ENCODE data around the gene DEPDC1B.
A peak's percentile ranks its signal among the peaks of the same experiment; 100 is the strongest.
"Not testable (repeated sequence)": the region's sequence is repeated elsewhere in the genome, so short reads cannot be mapped to it uniquely, and the experiment has no call there.

Gene DEPDC1B

GRCh38 chr5:60699609-60700415, at the start of gene DEPDC1B:
DEPDC1B (minus strand) TSS chr5:60700166; CDS start chr5:60700093, 73 bp downstream.
- peak; percentile 74 to 75 for DNase-seq (ENCODE audit: low read depth in 2 of 2)

GRCh38 chr5:60744682-60745081, 44.7 kb upstream of the DEPDC1B start:
- DNase-seq (ENCODE audit: low read depth in 2 of 2): no peak

- no peak for DNase-seq (ENCODE audit: low read depth in 2 of 2)
Observed at GRCh38 chr5:60743511-60744314, 43.7 kb upstream of the DEPDC1B start.

- DNase-seq (ENCODE audit: low read depth in 2 of 2): no peak
Observed at GRCh38 chr5:60740322-60740721, 40.4 kb upstream of the DEPDC1B start.

- no peak for DNase-seq (ENCODE audit: low read depth in 2 of 2)
Observed at GRCh38 chr5:60738933-60739332, 39.0 kb upstream of the DEPDC1B start.

GRCh38 chr5:60738461-60738860, 38.5 kb upstream of the DEPDC1B start:
- no peak for DNase-seq (ENCODE audit: low read depth in 2 of 2)

GRCh38 chr5:60730858-60731257, 30.9 kb upstream of the DEPDC1B start:
- not testable (repeated sequence) for DNase-seq (ENCODE audit: low read depth in 2 of 2)

GRCh38 chr5:60727033-60727679, 27.2 kb upstream of the DEPDC1B start:
- no peak for DNase-seq (ENCODE audit: low read depth in 2 of 2)

GRCh38 chr5:60724126-60724525, 24.2 kb upstream of the DEPDC1B start:
- DNase-seq (ENCODE audit: low read depth in 2 of 2): no peak

- no peak for DNase-seq (ENCODE audit: low read depth in 2 of 2)
Observed at GRCh38 chr5:60722416-60722815, 22.4 kb upstream of the DEPDC1B start.

- no peak for DNase-seq (ENCODE audit: low read depth in 2 of 2)
Observed at GRCh38 chr5:60719329-60719728, 19.4 kb upstream of the DEPDC1B start.

- no peak for DNase-seq (ENCODE audit: low read depth in 2 of 2)
Observed at GRCh38 chr5:60718166-60718892, 18.4 kb upstream of the DEPDC1B start.

- DNase-seq (ENCODE audit: low read depth in 2 of 2): not testable (repeated sequence)
Observed at GRCh38 chr5:60715201-60715928, 15.4 kb upstream of the DEPDC1B start.

GRCh38 chr5:60712950-60713349, 13.0 kb upstream of the DEPDC1B start:
- no peak for DNase-seq (ENCODE audit: low read depth in 2 of 2)

- not testable (repeated sequence) for DNase-seq (ENCODE audit: low read depth in 2 of 2)
Observed at GRCh38 chr5:60711892-60712291, 11.9 kb upstream of the DEPDC1B start.

- DNase-seq (ENCODE audit: low read depth in 2 of 2): no peak
Observed at GRCh38 chr5:60710362-60710761, 10.4 kb upstream of the DEPDC1B start.

- no peak for DNase-seq (ENCODE audit: low read depth in 2 of 2)
Observed at GRCh38 chr5:60705144-60705543, 5.2 kb upstream of the DEPDC1B start.

- DNase-seq (ENCODE audit: low read depth in 2 of 2): no peak
Observed at GRCh38 chr5:60703944-60704343, 4.0 kb upstream of the DEPDC1B start.

GRCh38 chr5:60701321-60701968, 1.5 kb upstream of the DEPDC1B start:
- no peak for DNase-seq (ENCODE audit: low read depth in 2 of 2)

- DNase-seq (ENCODE audit: low read depth in 2 of 2): no peak
Observed at GRCh38 chr5:60700416-60700757, 421 bp upstream of the DEPDC1B start.

- no peak for DNase-seq (ENCODE audit: low read depth in 2 of 2)
Observed at GRCh38 chr5:60699288-60699608, 718 bp downstream of the DEPDC1B start.
